K562 (cell line): ENCODE measurements around the gene WASF2. TPM values are rescaled to one million over a fixed set of nuclear protein-coding genes. Genes with fewer than 3 reads are reported as not detected.

Experiments
- AFF1 ChIP-seq, 2 experiments: fragments of 450-650 bp; IDR thresholded peaks; 2 replicates each; pipeline ENCODE4 v1.6.1; 2018; ENCODE audit warnings: mild to moderate bottlenecking in 2 of 2, low read depth in 1 of 2; ENCODE audit not compliant: partially characterized antibody in 2 of 2
- CHD4 ChIP-seq: fragments of 200-600 bp; sonication (generic); IDR thresholded peaks from 3 replicates; pipeline ENCODE4 v1.6.1; 2012; ENCODE audit warnings: low read depth, mild to moderate bottlenecking, mixed read lengths, low read length, inconsistent platforms; ENCODE audit not compliant: insufficient read depth, insufficient replicate concordance, poor library complexity, severe bottlenecking
- EHMT2 ChIP-seq: fragments of 450-650 bp; IDR thresholded peaks from 2 replicates; pipeline ENCODE4 v1.6.1; 2018; ENCODE audit warnings: antibody characterized with exemption
- ELF1 ChIP-seq: fragments of 200-800 bp; sonication (Bioruptor generic); IDR thresholded peaks from 2 replicates; pipeline ENCODE4 v1.6.1; 2016; ENCODE audit warnings: missing genetic modification characterization, missing compliant biosample characterization
- ELF2 ChIP-seq: fragments of 250-450 bp; sonication (Bioruptor Pico); IDR thresholded peaks from 2 replicates; pipeline ENCODE4 v1.5.0; 2021; ENCODE audit warnings: mild to moderate bottlenecking
- ETV6 ChIP-seq, 3 experiments: fragments of 150-350 bp in 1 of 3; sonication (generic) in 1 of 3; formaldehyde crosslinking in 1 of 3; IDR thresholded peaks; 2 replicates each; pipeline versions ENCODE4 v1.6.1 to v1.8.0; 2014 to 2022; ENCODE audit warnings: borderline replicate concordance in 2 of 3, low read depth in 2 of 3, antibody characterized with exemption in 1 of 3, low read length in 1 of 3, mild to moderate bottlenecking in 1 of 3, missing genetic modification reagents in 1 of 3
- LEF1 ChIP-seq: fragments of 450-650 bp; IDR thresholded peaks from 2 replicates; pipeline ENCODE4 v1.6.1; 2016; ENCODE audit warnings: mild to moderate bottlenecking
- NR2C2 ChIP-seq, 2 experiments: fragments of 200-800 bp in 1 of 2; sonication (Bioruptor generic) in 1 of 2; sonication (generic) in 1 of 2; formaldehyde crosslinking in 1 of 2; IDR thresholded peaks; 2 replicates each; pipeline versions ENCODE4 v1.6.1 to v1.8.0; 2016 to 2022; ENCODE audit warnings: mild to moderate bottlenecking in 1 of 2, missing compliant biosample characterization in 1 of 2, missing genetic modification characterization in 1 of 2, missing genetic modification reagents in 1 of 2
- POLR2H ChIP-seq: IDR thresholded peaks from 2 replicates; pipeline ENCODE4 v1.6.1; 2016; ENCODE audit warnings: missing genetic modification characterization, low read depth, mild to moderate bottlenecking, control low read depth, missing compliant biosample characterization, moderate library complexity
- RAD21 ChIP-seq, 2 experiments: fragments of 250-450 bp in 1 of 2; fragments of 450-650 bp in 1 of 2; sonication (Bioruptor Pico) in 1 of 2; formaldehyde crosslinking in 1 of 2; IDR thresholded peaks in 1 of 2; conservative IDR thresholded peaks in 1 of 2; 2 replicates each; pipeline versions ENCODE4 v1.4.0 to v1.8.0; 2020 to 2022; ENCODE audit warnings: mild to moderate bottlenecking in 2 of 2, moderate library complexity in 1 of 2
- SIN3A ChIP-seq, 2 experiments: fragments of 150-350 bp in 1 of 2; IDR thresholded peaks; 2 replicates each; pipeline ENCODE4 v1.6.1; 2011 to 2016; ENCODE audit warnings: borderline replicate concordance in 2 of 2, low read depth in 2 of 2, low read length in 2 of 2, mild to moderate bottlenecking in 2 of 2, moderate library complexity in 2 of 2; ENCODE audit not compliant: control insufficient read depth in 1 of 2
- ZBTB11 ChIP-seq, 3 experiments: fragments of 200-800 bp in 1 of 3; fragments of 250-450 bp in 1 of 3; fragments of 450-650 bp in 1 of 3; sonication (Bioruptor Pico) in 1 of 3; sonication (Bioruptor generic) in 1 of 3; formaldehyde crosslinking in 1 of 3; IDR thresholded peaks; 2 replicates each; pipeline versions ENCODE4 v1.6.1 to v1.8.0; 2016 to 2022; ENCODE audit warnings: mild to moderate bottlenecking in 2 of 3, missing genetic modification characterization in 2 of 3, missing compliant biosample characterization in 1 of 3, moderate library complexity in 1 of 3
- ZBTB9 ChIP-seq: fragments of 450-650 bp; formaldehyde crosslinking; IDR thresholded peaks from 2 replicates; pipeline ENCODE4 v1.4.0; 2020; ENCODE audit warnings: mild to moderate bottlenecking, moderate library complexity
- polyA plus RNA-seq, 8 experiments: library from polyadenylated mRNA; depleted of rRNA in 4 of 8; stranded (reverse) in 5 of 8; unstranded in 3 of 8; fragments of >200 nt; fragmentation: Nextera tagmentation in 2 of 8; fragmentation: Illumina TruSeq in 1 of 8; extraction: Ambion mirVana in 2 of 8; extraction: Trizol in 1 of 8; gene quantifications; 2 replicates each; pipeline versions ENCODE4 v1.2.1 to v1.2.3, GENCODE V29; 2011 to 2014; ENCODE audit warnings: inconsistent platforms in 1 of 8, missing spikeins in 1 of 8
- total RNA-seq, 7 experiments: library from RNA; depleted of rRNA in 6 of 7; stranded (reverse); fragments of >200 nt in 6 of 7; fragmentation: Illumina TruSeq in 2 of 7; extraction: Trizol in 2 of 7; gene quantifications; 2 replicates each; pipeline versions ENCODE4 v1.2.1 to v1.2.3, GENCODE V29; 2011 to 2021; ENCODE audit warnings: low replicate concordance in 1 of 7

Gene WASF2
- total and polyA plus RNA-seq, 9 of the 15 experiments (the other 6 are each of a cell fraction or from before 2014, with no cell fraction given), result 8.2 to 163 (median 31.2) TPM

- peak; percentile 18 for TF ChIP-seq CHD4
- TF ChIP-seq POLR2H (tag), result 0 out of 2 replicates have a peak, but pooled peaks have one; percentile 1
- 0 out of 4 replicates have a peak, but pooled peaks of 1 of the 2 experiments have one; percentile 9 for TF ChIP-seq RAD21 (CRISPR knock-in tag; conservative IDR thresholded peaks at IDR 0.05 in 1 of 2, IDR thresholded peaks at IDR 0.05 in 1 of 2)
- no peak for TF ChIP-seq ZBTB9 (CRISPR knock-in tag)
- peak; percentile 54; the same call in 1 of the 2 replicates for TF ChIP-seq ELF2 (CRISPR knock-in tag)
- TF ChIP-seq ZBTB11 (CRISPR knock-in tag; IDR thresholded peaks at IDR 0.05), result 0 out of 6 replicates have a peak, but pooled peaks of 1 of the 3 experiments have one; percentile 13
- TF ChIP-seq AFF1 (IDR thresholded peaks at IDR 0.05; ENCODE audit: low read depth in 1 of 2, partially characterized antibody in 2 of 2), result peak in 1 of 2 experiments; percentile 29
- peak in 1 of 2 experiments; percentile 73; a peak in 2 of 4 replicates for TF ChIP-seq ETV6 (IDR thresholded peaks at IDR 0.05; ENCODE audit: borderline replicate concordance in 1 of 2, low read depth in 2 of 2, low read length in 1 of 2)
- TF ChIP-seq ETV6 (CRISPR knock-in tag; IDR thresholded peaks at IDR 0.05; ENCODE audit: borderline replicate concordance), result no peak
- TF ChIP-seq ELF1, result peak; percentile 58
- peak; percentile 63; the same call in 1 of the 2 replicates for TF ChIP-seq EHMT2
- no peak for TF ChIP-seq NR2C2 (CRISPR knock-in tag; IDR thresholded peaks at IDR 0.05)
- TF ChIP-seq NR2C2 (tag; IDR thresholded peaks at IDR 0.05), result peak; percentile 69; the same call in 1 of the 2 replicates
- peak in 1 of 2 experiments; percentile 54; a peak in 1 of 4 replicates for TF ChIP-seq SIN3A (IDR thresholded peaks at IDR 0.05; ENCODE audit: borderline replicate concordance in 2 of 2, control insufficient read depth in 1 of 2, low read depth in 2 of 2, low read length in 2 of 2)
- TF ChIP-seq LEF1, result peak; percentile 51; the same call in 1 of the 2 replicates
Measured at GRCh38 chr1:27487966-27488884, 1.7 kb downstream of the WASF2 start (continued).
